GM12878 (cell line): ENCODE results near the gene FXYD6. TPM values are rescaled to one million over a fixed set of nuclear protein-coding genes. Genes with fewer than 3 reads are reported as not detected.

Source experiments
- ATAC-seq: fragments of 200-7000 bp; cut with Tn5 transposase; 3 replicates; pipeline ENCODE4 v1.9.1; 2020; ENCODE audit warnings: mild to moderate bottlenecking, moderate library complexity
- BruUV-seq: library from RNA; stranded (reverse); fragments of 400-500 nt; replicated peaks from 2 replicates; lab custom pipeline; 2021; lab: Mats Ljungman, UMichigan
- CTCF ChIA-PET: fragments of 300-600 bp; sonication (Branson Sonifier 250); formaldehyde crosslinking; extraction: SDS; loops from one replicate; lab custom pipeline; 2021; ENCODE audit warnings: inconsistent platforms; lab: Yijun Ruan, JAX
- POLR2A ChIA-PET: fragments of 350-600 bp; formaldehyde crosslinking; extraction: SDS; loops from one replicate; lab custom pipeline; 2021; ENCODE audit warnings: inconsistent platforms; lab: Charles Lee
- RAD21 ChIA-PET: fragments of 300-600 bp; sonication (Branson Sonifier 250); formaldehyde crosslinking; loops from one replicate; lab custom pipeline; 2023; ENCODE audit warnings: antibody characterized with exemption; ENCODE audit not compliant: unreplicated experiment; lab: Charles Lee
- SMC1A ChIA-PET: fragments of 300-600 bp; sonication (Branson Sonifier 250); formaldehyde crosslinking; loops from one replicate; lab custom pipeline; 2023; ENCODE audit not compliant: unreplicated experiment, uncharacterized antibody; lab: Charles Lee
- DNase-seq: peaks from one replicate; pipeline ENCODE4 v3.0.0-alpha.2; 2011; ENCODE audit warnings: low read depth, low spot score
- FAIRE-seq: peaks from 3 replicates; lab custom pipeline; 2011; peaks lifted over from hg19 to GRCh38; lab: Jason Lieb, UNC
- H2AFZ ChIP-seq: 2 replicates; pipeline ENCODE4 v1.6.0; 2011; ENCODE audit warnings: low read depth, low read length, control low read depth; ENCODE audit not compliant: control insufficient read depth
- H3K27ac ChIP-seq: 2 replicates; pipeline ENCODE4 v1.5.1; 2011; ENCODE audit warnings: control low read depth; ENCODE audit not compliant: control insufficient read depth, insufficient read depth
- H3K27me3 ChIP-seq, 2 experiments: replicated peaks in 1 of 2; 2 replicates each; pipeline versions ENCODE4 v1.6.0 to v1.6.1; 2011; ENCODE audit warnings: low read length in 1 of 2; ENCODE audit not compliant: control insufficient read depth in 2 of 2, insufficient read depth in 2 of 2
- H3K36me3 ChIP-seq, 2 experiments: 2 replicates each; pipeline ENCODE4 v1.5.1; 2011; ENCODE audit warnings: low read length in 1 of 2; ENCODE audit not compliant: control insufficient read depth in 2 of 2, insufficient read depth in 2 of 2
- H3K4me1 ChIP-seq: 2 replicates; pipeline ENCODE4 v1.6.1; 2011; ENCODE audit warnings: mild to moderate bottlenecking, low read length, moderate library complexity, mixed read lengths; ENCODE audit not compliant: control insufficient read depth, insufficient read depth
- H3K4me2 ChIP-seq: 2 replicates; pipeline ENCODE4 v1.6.0; 2011; ENCODE audit warnings: control low read depth; ENCODE audit not compliant: control insufficient read depth, insufficient read depth
- H3K4me3 ChIP-seq: fragments of 200-600 bp; sonication (generic); 2 replicates; pipeline ENCODE4 v1.5.1; 2016
- H3K79me2 ChIP-seq: 2 replicates; pipeline ENCODE4 v1.6.0; 2011; ENCODE audit warnings: low read length; ENCODE audit not compliant: control insufficient read depth, insufficient read depth
- H3K9ac ChIP-seq: 2 replicates; pipeline ENCODE4 v1.8.0; 2011; ENCODE audit warnings: low read length, control low read depth, mixed read lengths; ENCODE audit not compliant: control insufficient read depth, insufficient read depth
- H3K9me3 ChIP-seq: replicated peaks from 3 replicates; pipeline ENCODE4 v1.5.1; 2011; ENCODE audit warnings: mild to moderate bottlenecking, low read length; ENCODE audit not compliant: control insufficient read depth, insufficient read depth
- H4K20me1 ChIP-seq: 2 replicates; pipeline ENCODE4 v1.6.0; 2011; ENCODE audit not compliant: control insufficient read depth, insufficient read depth
- DPF2 ChIP-seq: fragments of 450-650 bp; IDR thresholded peaks from 2 replicates; pipeline ENCODE4 v1.6.1; 2017; ENCODE audit warnings: mild to moderate bottlenecking
- ETV6 ChIP-seq, 2 experiments: fragments of 450-650 bp in 1 of 2; IDR thresholded peaks in 1 of 2; conservative IDR thresholded peaks in 1 of 2; 2 replicates each; pipeline ENCODE4 v1.6.1; 2014; ENCODE audit warnings: antibody characterized with exemption in 1 of 2, borderline replicate concordance in 1 of 2, low read depth in 1 of 2, mild to moderate bottlenecking in 1 of 2, moderate library complexity in 1 of 2
- FOXK2 ChIP-seq: fragments of 450-650 bp; IDR thresholded peaks from 2 replicates; pipeline ENCODE4 v1.6.1; 2017; ENCODE audit warnings: mild to moderate bottlenecking, moderate library complexity
- GATAD2B ChIP-seq: fragments of 450-650 bp; conservative IDR thresholded peaks from 2 replicates; pipeline ENCODE4 v1.6.1; 2017; ENCODE audit warnings: low read depth, mild to moderate bottlenecking, moderate library complexity
- HDGF ChIP-seq: fragments of 450-650 bp; IDR thresholded peaks from 2 replicates; pipeline ENCODE4 v1.6.1; 2016; ENCODE audit warnings: antibody characterized with exemption
- IRF5 ChIP-seq: fragments of 450-650 bp; IDR thresholded peaks from 2 replicates; pipeline ENCODE4 v1.6.1; 2017; ENCODE audit warnings: borderline replicate concordance
- JUND ChIP-seq: IDR thresholded peaks from 2 replicates; pipeline ENCODE4 v1.6.1; 2012; ENCODE audit warnings: low read depth, mild to moderate bottlenecking, low read length, improper control_type of control experiment, moderate library complexity
- NFXL1 ChIP-seq: fragments of 450-650 bp; IDR thresholded peaks from 2 replicates; pipeline ENCODE4 v1.6.1; 2017; ENCODE audit warnings: antibody characterized with exemption, mild to moderate bottlenecking, borderline replicate concordance
- PML ChIP-seq: IDR thresholded peaks from 2 replicates; pipeline ENCODE4 v1.6.1; 2012; ENCODE audit warnings: low read length, inconsistent platforms
- SIX5 ChIP-seq: IDR thresholded peaks from 2 replicates; pipeline ENCODE4 v1.6.1; 2011; ENCODE audit warnings: mild to moderate bottlenecking, low read depth, low read length, moderate library complexity; ENCODE audit not compliant: severe bottlenecking
- ZNF217 ChIP-seq: fragments of 450-650 bp; IDR thresholded peaks from 2 replicates; pipeline ENCODE4 v1.6.1; 2017; ENCODE audit warnings: antibody characterized with exemption, mild to moderate bottlenecking
- WGBS: methylation state at CpG from one replicate; pipeline ENCODE4 v1.1.6; 2016; ENCODE audit warnings: low lambda C conversion rate; ENCODE audit not compliant: insufficient replicate concordance, insufficient coverage; ENCODE audit errors: missing lambda C conversion rate; 5-methylcytosine and 5-hydroxymethylcytosine counted together
- in situ Hi-C: fragments of 300-500 bp; cut with MboI; formaldehyde crosslinking; loops from 9 replicates; pipeline ENCODE4 v1.14.3; 2018; ENCODE audit warnings: mixed read lengths
- intact Hi-C: fragments of 100-400 bp; cut with micrococcal nuclease; formaldehyde crosslinking; loops from one replicate; pipeline ENCODE4 v1.14.2; 2022; ENCODE audit not compliant: unreplicated experiment
- polyA plus RNA-seq, 11 experiments: library from polyadenylated mRNA; depleted of rRNA in 4 of 11; unstranded in 6 of 11; stranded (reverse) in 5 of 11; fragments of >200 nt; fragmentation: Nextera tagmentation in 4 of 11; fragmentation: Illumina TruSeq in 1 of 11; extraction: Ambion mirVana in 4 of 11; extraction: Trizol in 1 of 11; gene quantifications; 1 replicate in 1 of 11; 2 replicates in 10 of 11; pipeline versions ENCODE4 v1.2.1 to v1.2.3, GENCODE V29; 2011 to 2016; ENCODE audit warnings: inconsistent platforms in 2 of 11, missing spikeins in 2 of 11, low read depth in 1 of 11
- total RNA-seq, 4 experiments: library from RNA; depleted of rRNA in 3 of 4; stranded (reverse); fragments of >200 nt in 3 of 4; fragmentation: Illumina TruSeq in 1 of 4; extraction: Trizol in 1 of 4; gene quantifications; 2 replicates each; pipeline versions ENCODE4 v1.2.1 to v1.2.3, GENCODE V29; 2013 to 2021

The FXYD6 gene
- total and polyA plus RNA-seq, 10 of the 15 experiments (the other 5 are each of a cell fraction or from before 2014, with no cell fraction given): 0.09 to 2.0 (median 0.23) TPM; not detected in 2

- TF ChIP-seq NFXL1: no peak
- no peak for TF ChIP-seq PML
- no peak for TF ChIP-seq JUND
- TF ChIP-seq ETV6 (conservative IDR thresholded peaks at IDR 0.05 in 1 of 2, IDR thresholded peaks at IDR 0.05 in 1 of 2; ENCODE audit: borderline replicate concordance in 1 of 2, low read depth in 1 of 2): no peak
- no peak for TF ChIP-seq DPF2
- TF ChIP-seq IRF5: no peak
- no peak for TF ChIP-seq FOXK2
- no peak for TF ChIP-seq HDGF
- no peak for TF ChIP-seq SIX5
Measured at GRCh38 chr11:117837070-117837776, 39.2 kb downstream of the FXYD6 start (continued).

DNA sequence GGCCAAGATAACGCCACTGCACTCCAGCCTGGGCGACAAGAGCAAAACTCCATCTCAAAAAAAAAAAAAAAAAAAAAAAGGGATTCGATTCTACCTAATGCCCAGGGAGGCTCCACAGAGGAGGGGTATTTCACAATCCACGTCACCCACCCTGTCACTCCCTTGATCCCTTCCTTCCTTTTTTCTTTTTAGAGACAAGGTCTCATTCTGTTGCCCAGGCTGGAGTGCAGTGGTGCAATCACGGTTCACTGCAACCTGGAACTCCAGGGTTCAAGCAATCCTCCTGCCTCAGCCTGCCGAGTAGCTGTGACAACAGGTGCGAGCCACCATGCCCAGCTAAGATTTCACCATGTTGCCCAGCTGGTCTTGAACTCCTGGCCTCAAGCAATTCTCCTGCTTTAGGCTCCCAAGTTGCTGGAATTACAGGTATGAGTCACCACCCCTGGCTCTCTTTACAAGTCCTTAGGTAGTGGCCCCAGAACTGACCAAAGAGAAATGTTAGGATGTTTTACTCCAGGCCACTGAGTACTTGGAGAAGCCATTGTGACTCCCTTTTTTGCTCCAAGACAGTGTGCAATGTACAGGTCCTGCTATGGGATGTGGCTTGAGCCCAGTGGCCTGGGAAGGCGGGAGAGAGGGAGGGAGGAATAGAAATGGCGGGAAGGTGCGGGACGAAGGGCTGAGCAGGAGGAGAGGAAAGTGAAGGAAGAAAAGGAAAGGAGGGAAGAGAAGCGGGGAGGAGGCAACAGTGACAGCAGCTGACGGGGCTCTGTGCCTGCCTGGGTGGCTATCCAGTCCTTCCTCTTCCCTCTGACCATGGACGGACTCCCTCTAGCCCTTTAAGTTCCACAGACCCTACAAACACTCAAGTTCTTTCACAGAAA is 40.1 kb downstream of the FXYD6 start:
- Histone ChIP-seq H3K9me3 (no peaks in the 10 kb centered on the region), H3K4me2 (no peak overlapping the region), H3K9ac (no peak overlapping the region), H3K4me1 (no peaks in the 10 kb centered on the region), H4K20me1 (no peaks in the 10 kb centered on the region)
- WGBS: 12% methylated on average over 13 of the region's 14 CpGs
- intact Hi-C loops: no loop called here
- no peak for DNase-seq
- no peak for TF ChIP-seq GATAD2B
- TF ChIP-seq ZNF217: no peak
- TF ChIP-seq HDGF: no peak
- TF ChIP-seq, all 136 proteins: peak for 0
- no peak overlapping the region for H3K4me3 ChIP-seq
- H3K27me3 ChIP-seq: peaks cover 0 to 7% of the 10 kb centered on the region in 2 experiments; a peak in 1 of 4 replicates
- no peak for FAIRE-seq
- H3K79me2 ChIP-seq: no peaks in the 10 kb centered on the region
- in situ Hi-C loops: no loop called here
- no peak for ATAC-seq
- H2AFZ ChIP-seq: no peak overlapping the region
- SMC1A ChIA-PET: interaction anchor here (1.0 kb wide), 1 partner anchor 110 kb away, joined by 3 read pairs; no protein-coding TSS in a partner anchor
- H3K36me3 ChIP-seq: no peaks in the 10 kb centered on the region
- RAD21 ChIA-PET: interaction anchor here (1.5 to 22.6 kb wide), 2 partner anchors 28 to 110 kb away, joined by 5 to 393 read pairs; no protein-coding TSS in a partner anchor
- CTCF ChIA-PET: interaction anchor here (1.0 to 4.9 kb wide), 5 partner anchors 8 to 216 kb away, joined by 3 to 34 read pairs (median 20); no protein-coding TSS in a partner anchor
- H3K27ac ChIP-seq: no peak overlapping the region
- POLR2A ChIA-PET: no interaction called here
- BruUV-seq: no TSS peak
